HL-60 (cell line): Measurements from ENCODE around the gene STRA8.

Source experiments
- DNase-seq, 2 experiments: peaks; one replicate each; pipeline ENCODE4 v3.0.0-alpha.2; 2010 to 2020; ENCODE audit warnings: low read depth in 1 of 2, low spot score in 1 of 2
- H3K27ac ChIP-seq: fragments of 250-450 bp; sonication (Bioruptor Pico); replicated peaks from 2 replicates; pipeline ENCODE4 v1.5.1; 2020; ENCODE audit warnings: mild to moderate bottlenecking, moderate library complexity
- H3K27me3 ChIP-seq: fragments of 250-450 bp; sonication (Bioruptor Pico); 2 replicates; pipeline ENCODE4 v1.5.1; 2021; ENCODE audit warnings: mild to moderate bottlenecking, moderate library complexity; ENCODE audit not compliant: insufficient read depth, poor library complexity, severe bottlenecking
- H3K4me3 ChIP-seq: replicated peaks from 2 replicates; pipeline ENCODE4 v1.5.1; 2011; ENCODE audit warnings: mild to moderate bottlenecking, control low read depth, low read length; ENCODE audit not compliant: insufficient read depth
- CTCF ChIP-seq: IDR thresholded peaks from one replicate; pipeline ENCODE4 v1.5.1; 2011; ENCODE audit warnings: low read length, control low read depth, inconsistent platforms; ENCODE audit not compliant: insufficient read depth
- GABPA ChIP-seq: IDR thresholded peaks from 2 replicates; pipeline ENCODE4 v1.6.1; 2012; ENCODE audit warnings: low read depth
- POLR2AphosphoS5 ChIP-seq: IDR thresholded peaks from 2 replicates; pipeline ENCODE4 v1.6.1; 2012; ENCODE audit warnings: low read depth
- SPI1 ChIP-seq: IDR thresholded peaks from 2 replicates; pipeline ENCODE4 v1.6.1; 2012; ENCODE audit warnings: low read depth, mild to moderate bottlenecking, borderline replicate concordance
- TF ChIP-seq, protein P1 (sequence below): IDR thresholded peaks from 2 replicates; pipeline ENCODE4 v1.6.1; 2012; ENCODE audit warnings: low read depth; ENCODE audit not compliant: insufficient replicate concordance

STRA8 gene

DNA sequence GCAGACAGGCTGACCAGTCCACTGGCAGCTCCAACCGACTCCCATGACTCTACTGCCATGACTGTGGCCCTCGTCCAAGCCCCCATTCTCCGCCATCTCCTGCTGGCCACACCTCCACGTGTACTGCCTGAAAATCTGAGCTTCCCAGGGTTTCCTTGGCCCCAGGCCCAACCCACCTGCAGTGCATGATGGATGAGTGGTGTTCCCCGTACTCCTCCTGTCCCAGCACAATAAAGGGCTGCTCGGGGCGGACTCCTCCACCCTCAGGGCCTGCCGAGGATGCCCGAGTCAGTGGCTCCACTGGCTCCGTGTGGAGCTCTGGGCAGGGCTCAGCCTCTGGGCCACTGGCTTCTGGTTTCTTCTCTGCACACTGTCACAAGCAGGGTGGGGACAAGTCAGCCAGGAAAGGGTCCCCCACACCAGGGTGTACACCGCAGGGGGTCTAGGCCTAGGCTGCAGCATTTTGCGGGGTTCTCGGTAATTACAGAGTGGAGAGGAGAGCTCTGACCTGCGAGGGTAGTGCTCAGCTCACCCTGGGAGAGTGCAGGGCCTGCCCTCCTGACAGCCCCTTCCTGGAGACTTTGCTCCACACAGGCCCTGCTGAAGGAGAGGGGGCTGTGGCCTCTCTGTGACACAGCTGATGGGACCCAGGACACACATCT is 37.5 kb upstream of the STRA8 start:
- no peak for DNase-seq
- H3K4me3 ChIP-seq, result no peak overlapping the region
- H3K27ac ChIP-seq, result no peak overlapping the region
- H3K27me3 ChIP-seq, result no peaks in the 10 kb centered on the region
- no peak for TF ChIP-seq SPI1
- no peak for TF ChIP-seq CTCF
- TF ChIP-seq POLR2AphosphoS5, result no peak
- TF ChIP-seq, protein P1, sequence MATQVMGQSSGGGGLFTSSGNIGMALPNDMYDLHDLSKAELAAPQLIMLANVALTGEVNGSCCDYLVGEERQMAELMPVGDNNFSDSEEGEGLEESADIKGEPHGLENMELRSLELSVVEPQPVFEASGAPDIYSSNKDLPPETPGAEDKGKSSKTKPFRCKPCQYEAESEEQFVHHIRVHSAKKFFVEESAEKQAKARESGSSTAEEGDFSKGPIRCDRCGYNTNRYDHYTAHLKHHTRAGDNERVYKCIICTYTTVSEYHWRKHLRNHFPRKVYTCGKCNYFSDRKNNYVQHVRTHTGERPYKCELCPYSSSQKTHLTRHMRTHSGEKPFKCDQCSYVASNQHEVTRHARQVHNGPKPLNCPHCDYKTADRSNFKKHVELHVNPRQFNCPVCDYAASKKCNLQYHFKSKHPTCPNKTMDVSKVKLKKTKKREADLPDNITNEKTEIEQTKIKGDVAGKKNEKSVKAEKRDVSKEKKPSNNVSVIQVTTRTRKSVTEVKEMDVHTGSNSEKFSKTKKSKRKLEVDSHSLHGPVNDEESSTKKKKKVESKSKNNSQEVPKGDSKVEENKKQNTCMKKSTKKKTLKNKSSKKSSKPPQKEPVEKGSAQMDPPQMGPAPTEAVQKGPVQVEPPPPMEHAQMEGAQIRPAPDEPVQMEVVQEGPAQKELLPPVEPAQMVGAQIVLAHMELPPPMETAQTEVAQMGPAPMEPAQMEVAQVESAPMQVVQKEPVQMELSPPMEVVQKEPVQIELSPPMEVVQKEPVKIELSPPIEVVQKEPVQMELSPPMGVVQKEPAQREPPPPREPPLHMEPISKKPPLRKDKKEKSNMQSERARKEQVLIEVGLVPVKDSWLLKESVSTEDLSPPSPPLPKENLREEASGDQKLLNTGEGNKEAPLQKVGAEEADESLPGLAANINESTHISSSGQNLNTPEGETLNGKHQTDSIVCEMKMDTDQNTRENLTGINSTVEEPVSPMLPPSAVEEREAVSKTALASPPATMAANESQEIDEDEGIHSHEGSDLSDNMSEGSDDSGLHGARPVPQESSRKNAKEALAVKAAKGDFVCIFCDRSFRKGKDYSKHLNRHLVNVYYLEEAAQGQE, result no peak
- TF ChIP-seq GABPA, result no peak

- H3K4me3 ChIP-seq, result no peak overlapping the region
- TF ChIP-seq CTCF (no peak), POLR2AphosphoS5 (no peak), SPI1 (no peak), GABPA (no peak)
- TF ChIP-seq, protein P1, result no peak
These were observed 36.3 kb upstream of the STRA8 start for GRCh38 chr7:135197343-135197742.

GRCh38 chr7:135197906-135198655 is 35.6 kb upstream of the STRA8 start:
- no peak overlapping the region for H3K4me3 ChIP-seq
- H3K27ac ChIP-seq, result no peak overlapping the region
- no peak for DNase-seq
- no peaks in the 10 kb centered on the region for H3K27me3 ChIP-seq
- no peak for TF ChIP-seq POLR2AphosphoS5
- TF ChIP-seq, protein P1, result no peak
- TF ChIP-seq SPI1, result no peak
- TF ChIP-seq CTCF, result no peak
- TF ChIP-seq GABPA, result no peak

More at GRCh38 chr7:135197343-135197742, 36.3 kb upstream of the STRA8 start:
- Histone ChIP-seq H3K27me3 (no peaks in the 10 kb centered on the region), H3K27ac (no peak overlapping the region)
- DNase-seq, result no peak
